Keratinocyte (primary cell): ENCODE measurements around the gene FASTKD2. TPM values are rescaled to one million over a fixed set of nuclear protein-coding genes. Genes with fewer than 3 reads are reported as not detected.
"Not testable (repeated sequence)": the region's sequence is repeated elsewhere in the genome, so short reads cannot be mapped to it uniquely, and the experiment has no call there.

ENCODE experiments used
- DNase-seq: peaks from one replicate; pipeline ENCODE4 v3.0.0-alpha.2; 2011; ENCODE audit warnings: low read depth, missing footprints, low spot score
- FAIRE-seq: peaks from 2 replicates; lab custom pipeline; 2011; peaks lifted over from hg19 to GRCh38; lab: Jason Lieb, UNC
- H2AFZ ChIP-seq: 2 replicates; pipeline ENCODE4 v1.6.0; 2012; ENCODE audit warnings: low read length, control low read depth, inconsistent platforms; ENCODE audit not compliant: control insufficient read depth
- H3K27ac ChIP-seq: 2 replicates; pipeline ENCODE4 v1.5.1; 2011; ENCODE audit warnings: low read length; ENCODE audit not compliant: control insufficient read depth, insufficient read depth
- H3K27me3 ChIP-seq: 3 replicates; pipeline ENCODE4 v1.6.0; 2011; ENCODE audit warnings: low read length; ENCODE audit not compliant: control insufficient read depth, insufficient read depth; ENCODE audit errors: extremely low read depth
- H3K36me3 ChIP-seq, 2 experiments: 2 replicates in 1 of 2; 3 replicates in 1 of 2; pipeline ENCODE4 v1.5.1; 2011; ENCODE audit warnings: low read length in 2 of 2, mild to moderate bottlenecking in 1 of 2; ENCODE audit not compliant: control insufficient read depth in 2 of 2, insufficient read depth in 2 of 2; ENCODE audit errors: extremely low read depth in 1 of 2
- H3K4me1 ChIP-seq: 3 replicates; pipeline ENCODE4 v1.5.1; 2011; ENCODE audit warnings: low read length; ENCODE audit not compliant: control insufficient read depth, insufficient read depth; ENCODE audit errors: extremely low read depth
- H3K4me2 ChIP-seq: 3 replicates; pipeline ENCODE4 v1.6.0; 2011; ENCODE audit warnings: low read depth, low read length; ENCODE audit not compliant: control insufficient read depth, insufficient read depth; ENCODE audit errors: extremely low read depth
- H3K4me3 ChIP-seq, 3 experiments: fragments of 200-600 bp in 1 of 3; sonication (generic) in 1 of 3; 2 replicates in 2 of 3; 3 replicates in 1 of 3; pipeline ENCODE4 v1.5.1; 2011 to 2016; ENCODE audit warnings: low read length in 3 of 3, mild to moderate bottlenecking in 3 of 3, control low read depth in 2 of 3, inconsistent platforms in 1 of 3, low read depth in 1 of 3, mixed read lengths in 1 of 3, mixed run types in 1 of 3, moderate library complexity in 1 of 3; ENCODE audit not compliant: control insufficient read depth in 2 of 3, insufficient read depth in 2 of 3; ENCODE audit errors: extremely low read depth in 1 of 3
- H3K79me2 ChIP-seq: 2 replicates; pipeline ENCODE4 v1.6.0; 2012; ENCODE audit warnings: low read length; ENCODE audit not compliant: control insufficient read depth, insufficient read depth
- H3K9ac ChIP-seq: 3 replicates; pipeline ENCODE4 v1.6.0; 2011; ENCODE audit warnings: low read length; ENCODE audit not compliant: control insufficient read depth, insufficient read depth; ENCODE audit errors: extremely low read depth
- H3K9me1 ChIP-seq: 3 replicates; pipeline ENCODE4 v1.6.0; 2011; ENCODE audit warnings: low read length; ENCODE audit not compliant: control insufficient read depth, insufficient read depth; ENCODE audit errors: extremely low read depth
- H3K9me3 ChIP-seq: 2 replicates; pipeline ENCODE4 v1.5.1; 2012; ENCODE audit warnings: low read depth, low read length; ENCODE audit not compliant: control insufficient read depth
- H4K20me1 ChIP-seq: 3 replicates; pipeline ENCODE4 v1.6.0; 2011; ENCODE audit warnings: low read length; ENCODE audit not compliant: control insufficient read depth, insufficient read depth; ENCODE audit errors: extremely low read depth
- EZH2 ChIP-seq: IDR thresholded peaks from one replicate; pipeline ENCODE4 v1.6.1; 2012; ENCODE audit warnings: inconsistent platforms, mild to moderate bottlenecking, low read length, moderate library complexity
- dilution Hi-C: fragments of 300-500 bp; cut with MboI; formaldehyde crosslinking; loops from one replicate; pipeline ENCODE4 v1.7.0; 2020; ENCODE audit warnings: low sequenced_read_pairs; ENCODE audit not compliant: extremely low pct_ligation_motif_present
- polyA plus RNA-seq, 5 experiments: library from polyadenylated mRNA; depleted of rRNA in 3 of 5; stranded (reverse) in 3 of 5; stranded (forward) in 1 of 5; unstranded in 1 of 5; fragments of >200 nt; gene quantifications; 1 replicate in 1 of 5; 2 replicates in 3 of 5; 3 replicates in 1 of 5; pipeline versions ENCODE4 v1.2.1 to v1.2.3, GENCODE V29; 2011 to 2012; ENCODE audit warnings: missing spikeins in 2 of 5, low read depth in 1 of 5, low replicate concordance in 1 of 5
- TF ChIP-seq, protein P1 (sequence below), 3 experiments: IDR thresholded peaks in 1 of 3; conservative IDR thresholded peaks in 1 of 3; optimal IDR thresholded peaks in 1 of 3; 2 replicates in 2 of 3; 3 replicates in 1 of 3; pipeline versions ENCODE3 to v1.5.1; 2011; ENCODE audit warnings: low read length in 3 of 3, mild to moderate bottlenecking in 3 of 3, moderate library complexity in 2 of 3, control low read depth in 1 of 3, inconsistent platforms in 1 of 3; ENCODE audit not compliant: insufficient read depth in 2 of 3; ENCODE audit errors: extremely low read depth in 1 of 3

Gene FASTKD2
- polyA plus RNA-seq, 1 donor (not counting 4 experiments of a cell fraction or from before 2014, with no cell fraction given) = 51.1 TPM

DNA sequence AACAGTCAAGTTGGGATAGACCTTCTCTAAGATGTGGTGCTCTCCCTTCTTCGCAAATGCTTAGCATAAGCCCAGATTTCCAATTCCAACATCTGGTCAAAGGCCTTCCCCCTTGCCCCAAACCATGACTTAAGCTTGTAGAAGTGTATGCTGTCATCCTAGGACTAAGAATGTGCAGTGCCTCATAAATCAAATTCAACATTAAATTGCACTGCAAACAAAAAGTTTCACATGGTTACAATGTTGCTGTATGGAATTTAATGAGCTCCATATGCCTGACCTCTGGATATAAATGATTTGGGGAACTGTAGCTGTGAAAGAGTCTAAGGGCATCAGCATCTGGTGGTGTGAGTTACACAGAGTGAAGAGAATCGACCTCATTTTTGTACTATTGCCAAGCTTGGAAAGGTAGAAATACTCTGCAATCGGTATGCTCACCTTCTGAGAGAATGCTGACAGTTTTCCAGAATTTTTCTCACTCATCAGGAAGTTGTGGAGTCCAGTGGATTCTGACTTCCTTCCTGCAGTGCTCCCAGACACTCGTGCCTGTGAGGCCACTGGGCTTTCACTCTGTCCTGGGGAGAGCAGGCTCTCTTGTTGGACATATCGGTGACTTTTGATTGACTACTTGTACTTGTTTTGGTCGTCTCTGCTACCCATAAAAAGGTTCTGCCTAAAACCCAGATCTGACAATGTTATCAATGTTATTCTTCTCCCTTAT lies 40.6 kb downstream of the FASTKD2 start:
- Histone ChIP-seq H3K4me2 (no peak overlapping the region), H3K27ac (no peak overlapping the region), H2AFZ (no peak overlapping the region), H3K4me3 (no peak overlapping the region), H3K9me3 (no peaks in the 10 kb centered on the region), H3K36me3 (peaks cover 2% of the 10 kb centered on the region in 2 experiments), H3K9me1 (no peaks in the 10 kb centered on the region), H3K27me3 (no peaks in the 10 kb centered on the region), H4K20me1 (no peaks in the 10 kb centered on the region), H3K4me1 (no peaks in the 10 kb centered on the region), H3K79me2 (no peaks in the 10 kb centered on the region), H3K9ac (no peak overlapping the region)
- dilution Hi-C loops = no loop called here
- TF ChIP-seq EZH2 = no peak
- TF ChIP-seq, protein P1, sequence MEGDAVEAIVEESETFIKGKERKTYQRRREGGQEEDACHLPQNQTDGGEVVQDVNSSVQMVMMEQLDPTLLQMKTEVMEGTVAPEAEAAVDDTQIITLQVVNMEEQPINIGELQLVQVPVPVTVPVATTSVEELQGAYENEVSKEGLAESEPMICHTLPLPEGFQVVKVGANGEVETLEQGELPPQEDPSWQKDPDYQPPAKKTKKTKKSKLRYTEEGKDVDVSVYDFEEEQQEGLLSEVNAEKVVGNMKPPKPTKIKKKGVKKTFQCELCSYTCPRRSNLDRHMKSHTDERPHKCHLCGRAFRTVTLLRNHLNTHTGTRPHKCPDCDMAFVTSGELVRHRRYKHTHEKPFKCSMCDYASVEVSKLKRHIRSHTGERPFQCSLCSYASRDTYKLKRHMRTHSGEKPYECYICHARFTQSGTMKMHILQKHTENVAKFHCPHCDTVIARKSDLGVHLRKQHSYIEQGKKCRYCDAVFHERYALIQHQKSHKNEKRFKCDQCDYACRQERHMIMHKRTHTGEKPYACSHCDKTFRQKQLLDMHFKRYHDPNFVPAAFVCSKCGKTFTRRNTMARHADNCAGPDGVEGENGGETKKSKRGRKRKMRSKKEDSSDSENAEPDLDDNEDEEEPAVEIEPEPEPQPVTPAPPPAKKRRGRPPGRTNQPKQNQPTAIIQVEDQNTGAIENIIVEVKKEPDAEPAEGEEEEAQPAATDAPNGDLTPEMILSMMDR (optimal IDR thresholded peaks at IDR 0.05 in 1 of 3, IDR thresholded peaks at IDR 0.05 in 1 of 3, conservative IDR thresholded peaks at IDR 0.05 in 1 of 3; ENCODE audit: extremely low read depth in 1 of 3, insufficient read depth in 2 of 3, low read length in 3 of 3) = no peak
- DNase-seq = no peak
- FAIRE-seq = no peak

DNA sequence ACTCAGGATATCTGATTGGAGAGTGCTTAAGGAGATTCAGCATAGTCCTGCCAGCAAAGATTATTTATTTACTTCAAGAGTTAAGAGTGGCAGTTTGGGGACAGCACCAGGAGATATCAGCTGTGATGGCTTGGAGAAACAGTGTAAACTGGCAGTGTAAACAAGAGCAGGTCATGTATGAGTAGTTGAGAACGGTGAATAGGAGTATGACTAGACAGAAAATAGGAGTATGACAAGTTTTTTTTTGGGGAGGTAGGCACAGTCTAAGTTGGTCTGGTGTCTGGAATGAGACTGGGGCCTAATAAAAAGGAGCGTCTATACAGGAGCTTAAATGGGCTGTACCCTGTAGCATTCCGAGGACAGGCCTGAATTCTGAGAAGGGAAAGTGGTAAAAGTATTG lies 42.2 kb downstream of the FASTKD2 start:
- H3K4me2 ChIP-seq, FAIRE-seq, dilution Hi-C loops, H3K9me3 ChIP-seq, DNase-seq, H3K4me1 ChIP-seq, H3K9ac ChIP-seq, H3K4me3 ChIP-seq, H2AFZ ChIP-seq, H3K79me2 ChIP-seq, H3K27ac ChIP-seq, H3K9me1 ChIP-seq, H3K36me3 ChIP-seq, H4K20me1 ChIP-seq, H3K27me3 ChIP-seq: not testable (repeated sequence)

DNA sequence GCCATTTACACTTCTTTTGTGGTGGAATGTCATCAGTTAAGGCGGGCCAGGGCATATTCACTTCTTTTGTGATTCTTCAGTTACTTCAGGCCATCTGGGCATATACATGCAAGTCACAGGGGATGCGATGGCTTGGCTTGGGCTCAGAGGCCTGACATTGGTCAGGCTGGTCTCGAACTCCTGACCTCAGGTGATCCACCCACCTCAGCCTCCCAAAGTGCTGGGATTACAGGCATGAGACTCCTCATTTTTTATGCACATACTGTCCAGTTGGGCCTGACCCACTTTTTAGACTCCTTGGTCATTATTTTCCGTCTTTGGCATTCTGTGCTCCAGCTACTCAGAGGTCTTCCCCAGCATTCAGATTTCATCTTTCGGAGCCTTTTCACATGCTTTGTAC lies 47.1 kb downstream of the FASTKD2 start:
- H3K9me3 ChIP-seq, H3K4me1 ChIP-seq, H3K9me1 ChIP-seq, FAIRE-seq, DNase-seq, H3K9ac ChIP-seq, H3K27ac ChIP-seq, H2AFZ ChIP-seq, H3K79me2 ChIP-seq, H3K27me3 ChIP-seq, H4K20me1 ChIP-seq, H3K4me3 ChIP-seq, H3K4me2 ChIP-seq, H3K36me3 ChIP-seq, dilution Hi-C loops: not testable (repeated sequence)
